ENCODE data around the gene AMBRA1.
"Not testable (repeated sequence)": the region's sequence is repeated elsewhere in the genome, so short reads cannot be mapped to it uniquely, and the experiment has no call there.

Gene AMBRA1

GRCh38 chr11:46611526-46612304, 17.9 kb upstream of the AMBRA1 start:
- FAIRE-seq: no peak

- FAIRE-seq: no peak
These were observed 15.6 kb upstream of the AMBRA1 start for GRCh38 chr11:46609386-46609785.

GRCh38 chr11:46607516-46607915, 13.7 kb upstream of the AMBRA1 start:
- no peak for FAIRE-seq

- FAIRE-seq: no peak
These were observed 11.0 kb upstream of the AMBRA1 start for GRCh38 chr11:46604796-46605195.

- FAIRE-seq: no peak
These were observed 10.0 kb upstream of the AMBRA1 start for GRCh38 chr11:46603704-46604308.

GRCh38 chr11:46601129-46601528, 7.3 kb upstream of the AMBRA1 start:
- no peak for FAIRE-seq

- no peak for FAIRE-seq
These were observed 6.6 kb upstream of the AMBRA1 start for GRCh38 chr11:46600194-46600960.

- FAIRE-seq: no peak
These were observed 5.7 kb upstream of the AMBRA1 start for GRCh38 chr11:46599340-46600193.

GRCh38 chr11:46597609-46598219, 3.9 kb upstream of the AMBRA1 start:
- no peak for FAIRE-seq

DNA sequence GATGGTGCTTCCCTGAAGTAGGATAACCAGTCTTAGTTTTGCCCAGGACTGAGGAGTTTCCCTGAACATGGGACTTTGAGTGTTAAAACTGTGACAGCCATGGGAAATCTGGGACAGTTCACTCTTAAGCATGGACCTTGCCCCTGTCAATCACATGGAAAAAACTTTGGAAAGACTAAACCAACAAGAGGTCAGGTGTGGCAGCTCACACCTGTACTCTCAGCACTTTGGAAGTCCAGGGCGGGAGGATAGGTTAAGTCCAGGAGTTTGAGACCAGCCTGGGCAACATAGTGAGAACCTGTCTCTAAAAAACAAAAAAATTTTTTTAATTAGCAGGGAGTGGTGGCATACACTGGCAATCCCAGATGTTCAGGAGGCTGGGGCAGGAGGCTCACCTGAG, 3.3 kb upstream of the AMBRA1 start:
- no peak for FAIRE-seq

- no peak for FAIRE-seq
These were observed 962 bp upstream of the AMBRA1 start for GRCh38 chr11:46594785-46595184.

DNA sequence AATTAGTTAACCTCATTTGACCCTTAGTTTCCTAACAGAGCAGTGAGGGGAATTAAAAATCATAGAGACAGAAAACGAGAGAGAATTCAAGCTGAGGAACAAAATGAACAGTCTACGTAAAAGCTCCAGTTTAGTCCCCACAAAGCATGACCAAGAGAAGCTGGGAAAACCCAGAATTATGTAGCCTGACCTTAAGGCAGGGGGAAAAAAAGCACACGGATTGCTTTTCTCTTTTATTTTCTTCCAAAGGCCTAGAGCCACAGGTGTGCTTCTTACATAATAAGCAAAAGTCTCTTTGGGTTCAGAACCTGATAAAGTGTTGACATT, 514 bp upstream of the AMBRA1 start:
- FAIRE-seq: no peak

GRCh38 chr11:46590740-46591605, 2.9 kb downstream of the AMBRA1 start:
- no peak for FAIRE-seq

GRCh38 chr11:46588915-46589314, 4.9 kb downstream of the AMBRA1 start:
- FAIRE-seq: no peak

DNA sequence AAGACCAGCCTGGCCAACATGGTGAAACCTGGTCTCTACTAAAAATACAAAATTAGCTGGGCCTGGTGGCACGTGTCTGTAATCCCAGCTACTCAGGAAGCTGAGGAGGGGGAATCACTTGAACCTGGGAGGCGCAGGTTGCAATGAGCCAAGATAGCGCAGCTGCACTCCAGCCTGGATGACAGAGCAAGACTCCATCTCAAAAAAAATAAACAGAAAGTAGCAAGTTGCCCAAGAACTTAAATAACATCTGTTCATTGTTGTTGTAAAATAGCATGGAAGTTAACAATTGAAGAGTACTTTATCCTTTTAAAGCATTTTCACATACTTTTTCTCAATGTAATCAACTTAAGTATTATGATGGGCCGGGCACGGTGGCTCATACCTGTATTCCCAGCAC, 5.7 kb downstream of the AMBRA1 start:
- FAIRE-seq: no peak

DNA sequence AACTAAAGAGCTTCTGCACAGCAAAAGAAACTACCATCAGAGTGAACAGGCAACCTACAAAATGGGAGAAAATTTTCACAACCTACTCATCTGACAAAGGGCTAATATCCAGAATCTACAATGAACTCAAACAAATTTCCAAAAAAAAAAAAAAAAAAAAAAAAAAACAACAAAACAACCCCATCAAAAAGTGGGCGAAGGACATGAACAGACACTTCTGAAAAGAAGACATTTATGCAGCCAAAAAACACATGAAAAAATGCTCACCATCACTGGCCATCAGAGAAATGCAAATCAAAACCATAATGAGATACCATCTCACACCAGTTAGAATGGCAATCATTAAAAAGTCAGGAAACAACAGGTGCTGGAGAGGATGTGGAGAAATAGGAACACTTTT, 10.3 kb downstream of the AMBRA1 start:
- FAIRE-seq: not testable (repeated sequence)

DNA sequence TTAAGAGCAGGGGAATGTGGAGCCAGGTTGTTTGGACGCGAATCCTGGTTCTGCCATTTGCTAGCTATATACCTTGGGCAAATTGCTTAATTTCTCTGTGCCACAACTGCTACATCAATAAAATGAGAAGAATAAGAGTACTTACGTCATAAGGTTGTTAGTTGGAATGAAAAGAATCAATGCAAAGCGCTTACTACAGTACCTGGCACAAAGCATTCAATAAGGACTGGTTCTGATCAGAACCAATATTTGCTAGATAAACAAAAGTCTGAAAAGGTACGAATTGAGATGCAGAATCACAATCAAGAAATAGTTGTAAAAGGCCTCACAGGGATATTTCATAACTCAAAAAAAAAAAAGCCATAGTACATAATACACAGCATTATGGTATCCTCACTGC, 11.2 kb downstream of the AMBRA1 start:
- no peak for FAIRE-seq

DNA sequence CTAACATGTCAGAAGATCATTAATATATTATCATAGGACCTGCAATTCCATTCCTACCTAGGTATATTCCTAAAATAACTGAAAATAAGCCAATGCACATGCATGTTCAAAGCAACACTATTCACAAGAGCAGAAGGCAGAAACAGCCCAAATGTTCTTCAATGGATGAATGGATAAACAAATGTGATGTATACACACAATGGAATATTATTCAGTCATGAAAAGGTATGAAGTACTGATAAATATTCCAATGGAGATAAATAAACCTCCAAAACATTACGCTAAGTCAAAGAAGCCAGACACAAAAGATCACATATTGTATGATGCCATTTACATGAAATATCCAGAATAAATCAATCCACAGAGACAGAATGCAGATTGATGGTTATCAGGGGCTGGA, 16.8 kb downstream of the AMBRA1 start:
- no peak for FAIRE-seq

- FAIRE-seq: no peak
These were observed 19.2 kb downstream of the AMBRA1 start for GRCh38 chr11:46574656-46575055.

GRCh38 chr11:46570790-46571398, 22.9 kb downstream of the AMBRA1 start:
- FAIRE-seq: no peak

- FAIRE-seq: no peak
These were observed 28.5 kb downstream of the AMBRA1 start for GRCh38 chr11:46565232-46565840.
